ENCODE results near the gene STRAP. TPM values are rescaled to one million over a fixed set of nuclear protein-coding genes. Genes with fewer than 3 reads are reported as not detected.

The STRAP gene
- total and polyA plus RNA-seq, 8 donors = 84.2 to 147 (median 133) TPM

DNA sequence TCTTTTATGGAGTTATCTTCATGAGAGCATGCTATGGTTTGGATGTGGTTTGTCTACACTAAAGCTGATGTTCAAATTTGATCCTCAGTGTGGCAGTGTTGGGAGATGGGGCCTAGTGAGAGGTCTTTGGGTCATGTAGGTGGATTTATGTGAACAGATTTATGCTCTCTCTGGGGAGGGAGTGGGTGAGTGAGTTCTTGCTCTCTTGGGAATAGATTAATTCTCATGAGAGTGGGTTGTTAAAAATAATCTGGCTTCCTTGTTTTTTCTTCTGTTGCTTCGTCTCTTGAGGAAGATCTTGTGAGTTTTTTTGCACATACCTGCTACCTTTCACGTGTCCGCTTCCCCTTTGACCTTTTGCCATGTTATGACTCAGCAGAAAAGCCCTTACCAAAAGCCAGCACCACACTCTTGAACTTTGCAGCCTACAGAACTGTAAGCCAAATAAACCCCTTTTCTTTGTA is 49.4 kb downstream of the STRAP start:
- Histone ChIP-seq H3K36me3 (no peaks in the 10 kb centered on the region), H3K27ac (no peak overlapping the region), H3K4me3 (no peak overlapping the region), H3K27me3 (no peaks in the 10 kb centered on the region), H3K4me1 (peaks cover 0 to 6% of the 10 kb centered on the region in 2 donors), H3K9me3 (no peaks in the 10 kb centered on the region)
- no peak for ATAC-seq
- TF ChIP-seq, protein P1, sequence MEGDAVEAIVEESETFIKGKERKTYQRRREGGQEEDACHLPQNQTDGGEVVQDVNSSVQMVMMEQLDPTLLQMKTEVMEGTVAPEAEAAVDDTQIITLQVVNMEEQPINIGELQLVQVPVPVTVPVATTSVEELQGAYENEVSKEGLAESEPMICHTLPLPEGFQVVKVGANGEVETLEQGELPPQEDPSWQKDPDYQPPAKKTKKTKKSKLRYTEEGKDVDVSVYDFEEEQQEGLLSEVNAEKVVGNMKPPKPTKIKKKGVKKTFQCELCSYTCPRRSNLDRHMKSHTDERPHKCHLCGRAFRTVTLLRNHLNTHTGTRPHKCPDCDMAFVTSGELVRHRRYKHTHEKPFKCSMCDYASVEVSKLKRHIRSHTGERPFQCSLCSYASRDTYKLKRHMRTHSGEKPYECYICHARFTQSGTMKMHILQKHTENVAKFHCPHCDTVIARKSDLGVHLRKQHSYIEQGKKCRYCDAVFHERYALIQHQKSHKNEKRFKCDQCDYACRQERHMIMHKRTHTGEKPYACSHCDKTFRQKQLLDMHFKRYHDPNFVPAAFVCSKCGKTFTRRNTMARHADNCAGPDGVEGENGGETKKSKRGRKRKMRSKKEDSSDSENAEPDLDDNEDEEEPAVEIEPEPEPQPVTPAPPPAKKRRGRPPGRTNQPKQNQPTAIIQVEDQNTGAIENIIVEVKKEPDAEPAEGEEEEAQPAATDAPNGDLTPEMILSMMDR (IDR thresholded peaks at IDR 0.05) = no peak
- intact Hi-C loops (cut with DNase I) = no loop called here
- DNase-seq = no peak

DNA sequence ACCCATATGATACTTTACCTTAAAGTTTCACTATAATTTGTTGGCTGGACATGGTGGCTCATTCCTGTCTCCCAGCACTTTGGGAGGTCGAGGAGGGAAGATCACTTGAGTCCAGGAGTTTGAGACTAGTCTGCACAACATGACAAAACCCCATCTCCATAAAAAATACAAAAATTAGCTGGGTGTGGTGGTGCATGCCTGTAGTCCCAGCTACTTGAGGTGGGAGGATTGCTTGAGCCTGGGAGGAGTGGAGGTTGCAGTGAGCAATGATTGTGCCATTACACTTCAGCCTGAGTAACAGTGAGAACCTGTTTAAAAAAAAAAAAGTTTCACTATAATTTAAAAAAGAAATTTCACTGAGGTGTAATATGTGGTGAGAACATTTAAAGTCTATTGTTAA is 50.1 kb downstream of the STRAP start:
- intact Hi-C loops (cut with DNase I) = no loop called here

GRCh38 chr12:15932971-15933370 is 50.8 kb downstream of the STRAP start:
- intact Hi-C loops (cut with DNase I) = no loop called here
- no peak for DNase-seq
- Histone ChIP-seq H3K9me3 (peaks cover 0 to under 1% of the 10 kb centered on the region in 2 donors), H3K36me3 (no peaks in the 10 kb centered on the region), H3K4me3 (no peak overlapping the region), H3K4me1 (peaks cover 0 to 6% of the 10 kb centered on the region in 2 donors), H3K27me3 (no peaks in the 10 kb centered on the region), H3K27ac (no peak overlapping the region)
- ATAC-seq = no peak
- TF ChIP-seq, protein P1 (IDR thresholded peaks at IDR 0.05) = no peak

More for the DNA sequence above, 50.1 kb downstream of the STRAP start:
- TF ChIP-seq, protein P1 (IDR thresholded peaks at IDR 0.05) = no peak
- Histone ChIP-seq H3K4me3 (no peak overlapping the region), H3K27me3 (no peaks in the 10 kb centered on the region), H3K36me3 (no peaks in the 10 kb centered on the region), H3K27ac (no peak overlapping the region), H3K9me3 (no peaks in the 10 kb centered on the region), H3K4me1 (peaks cover 0 to 6% of the 10 kb centered on the region in 2 donors)
- ATAC-seq (no peak), DNase-seq (no peak)

- H3K4me3 ChIP-seq = no peak overlapping the region
- no peaks in the 10 kb centered on the region for H3K27me3 ChIP-seq
- TF ChIP-seq, protein P1 (IDR thresholded peaks at IDR 0.05) = no peak
- ATAC-seq (no peak), DNase-seq (no peak)
- no peak overlapping the region for H3K27ac ChIP-seq
- peaks cover 0 to 8% of the 10 kb centered on the region in 2 donors for H3K9me3 ChIP-seq
- peaks cover 0 to 6% of the 10 kb centered on the region in 2 donors for H3K4me1 ChIP-seq
- intact Hi-C loops (cut with DNase I) = no loop called here
- H3K36me3 ChIP-seq = no peaks in the 10 kb centered on the region
Measured at GRCh38 chr12:15933751-15934150, 51.6 kb downstream of the STRAP start.

DNA sequence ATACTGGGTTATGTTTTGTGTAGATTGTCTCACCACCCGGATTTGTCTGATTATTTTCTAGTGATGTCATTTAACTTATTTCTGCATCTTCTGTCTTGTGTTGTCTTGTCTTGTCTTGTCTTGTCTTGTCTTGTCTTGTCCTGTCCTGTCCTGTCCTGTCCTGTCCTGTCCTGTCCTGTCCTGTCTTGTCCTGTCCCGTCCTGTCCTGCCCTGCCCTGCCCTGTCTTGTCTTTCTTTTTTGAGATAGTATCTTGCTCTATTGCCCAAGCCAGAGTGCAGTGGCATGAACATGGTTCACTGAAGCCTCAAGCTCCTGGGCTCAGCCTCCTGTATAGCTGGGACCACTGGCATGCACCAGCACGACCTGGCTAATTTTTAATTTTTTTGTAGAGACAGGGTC is 54.6 kb downstream of the STRAP start:
- ATAC-seq (no peak), DNase-seq (no peak)
- Histone ChIP-seq H3K9me3 (peaks cover 0 to 14% of the 10 kb centered on the region in 2 donors), H3K27ac (no peak overlapping the region), H3K4me1 (no peaks in the 10 kb centered on the region), H3K4me3 (no peak overlapping the region), H3K36me3 (peaks cover 0 to 4% of the 10 kb centered on the region in 2 donors), H3K27me3 (no peaks in the 10 kb centered on the region)
- TF ChIP-seq, protein P1 (IDR thresholded peaks at IDR 0.05) = no peak
- intact Hi-C loops (cut with DNase I) = no loop called here

Measured in left lung (tissue), 10 donors.